SK-N-MC (cell line): Measurements from ENCODE around the gene ABCA7.

Experiments used
- EZH2 ChIP-seq: fragments of 200-600 bp; sonication (generic); IDR thresholded peaks from one replicate; pipeline ENCODE4 v1.6.1; 2017; ENCODE audit warnings: antibody characterized with exemption
- FOXP2 ChIP-seq: optimal IDR thresholded peaks from 2 replicates; pipeline ENCODE3; 2011; ENCODE audit warnings: mild to moderate bottlenecking, moderate library complexity; ENCODE audit not compliant: insufficient read depth; ENCODE audit errors: extremely low read length, control extremely low read depth
- POLR2AphosphoS5 ChIP-seq: IDR thresholded peaks from 2 replicates; pipeline ENCODE4 v1.6.1; 2012; ENCODE audit warnings: mild to moderate bottlenecking, low read depth, low read length, borderline replicate concordance

DNA sequence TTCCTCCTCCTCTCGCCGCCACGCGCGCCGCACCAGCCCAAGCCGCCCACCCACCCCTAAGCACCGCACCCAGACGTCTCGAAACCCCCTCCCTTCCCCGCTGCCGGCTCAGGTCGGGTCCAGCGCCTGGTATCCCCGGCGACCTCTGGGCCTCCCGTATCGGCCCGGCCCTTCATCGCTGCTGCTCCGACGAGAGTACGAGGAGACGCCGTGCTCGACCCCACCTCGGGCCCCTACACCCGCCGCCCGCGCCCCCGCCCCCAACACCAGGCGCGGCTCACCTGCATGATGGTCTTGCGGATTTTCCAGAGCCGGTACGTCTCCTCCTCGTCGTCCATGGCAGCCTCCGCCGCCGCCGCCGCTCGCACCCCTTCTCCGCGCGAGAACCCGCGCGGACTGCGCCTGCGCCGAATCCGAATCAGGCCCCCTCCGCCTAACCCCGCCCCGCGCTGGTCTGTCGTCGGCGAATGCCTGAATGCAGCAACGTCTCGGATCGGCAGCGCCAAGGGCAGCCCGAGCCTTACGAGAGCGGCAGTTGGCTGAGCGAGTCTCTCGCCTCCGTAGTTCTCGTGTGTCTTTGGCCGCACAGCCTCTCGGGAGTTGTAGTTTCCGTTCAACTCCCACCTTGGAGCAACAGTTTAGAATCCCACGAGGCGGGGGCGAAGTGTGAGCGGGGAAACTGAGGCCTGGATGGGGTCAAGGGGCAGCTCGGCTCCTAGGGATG lies 55.2 kb downstream of the ABCA7 start, which contains the start of gene POLR2E:
- TF ChIP-seq FOXP2 (peak; percentile 83), POLR2AphosphoS5 (peak; percentile 88), EZH2 (no peak)
